ENCODE results near the gene PDZD2. TPM values are rescaled to one million over a fixed set of nuclear protein-coding genes. Genes with fewer than 3 reads are reported as not detected.

PDZD2 gene
- total and polyA plus RNA-seq, 2 donors (not counting 3 experiments of a cell fraction or from before 2014, with no cell fraction given) = 0.66 to 6.9 TPM

DNA sequence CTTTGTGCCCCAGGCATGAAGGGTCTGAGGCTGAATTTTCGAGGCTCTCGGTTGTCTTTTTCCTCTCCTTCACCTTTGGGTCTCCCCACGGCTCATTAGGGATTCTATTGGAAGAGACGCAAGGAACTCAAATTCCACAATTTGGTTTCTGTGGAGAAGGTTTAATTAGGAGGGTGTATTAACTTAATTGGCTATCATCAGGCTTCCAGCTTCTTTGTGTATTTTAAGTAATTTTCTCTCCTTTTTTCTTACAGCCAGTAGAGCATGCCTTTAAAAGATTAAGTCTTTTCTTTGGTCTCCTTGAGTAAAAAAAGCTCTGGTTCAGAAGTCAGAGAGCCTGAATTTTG is 115.4 kb downstream of the PDZD2 start:
- intact Hi-C loops (cut with micrococcal nuclease) = no loop called here
- Histone ChIP-seq H3K79me2 (ENCODE audit: control insufficient read depth, insufficient read depth, low read length) (no peaks in the 10 kb centered on the region), H3K4me2 (ENCODE audit: insufficient read depth, low read length) (no peak overlapping the region), H4K20me1 (replicated peaks; ENCODE audit: control insufficient read depth, extremely low read depth, insufficient read depth, low read length) (no peaks in the 10 kb centered on the region), H3K9me1 (replicated peaks; ENCODE audit: control insufficient read depth, extremely low read depth, insufficient read depth, low read length) (no peaks in the 10 kb centered on the region), H2AFZ (ENCODE audit: low read depth, low read length) (no peak overlapping the region), H3K4me3 (replicated peaks in 1 of 3; ENCODE audit: insufficient read depth in 1 of 3, low read depth in 1 of 3, low read length in 3 of 3) (no peak overlapping the region), H3K9me3 (replicated peaks; ENCODE audit: control insufficient read depth, insufficient read depth, low read length) (no peaks in the 10 kb centered on the region), H3K4me1 (ENCODE audit: control insufficient read depth, extremely low read depth, insufficient read depth, low read length) (no peaks in the 10 kb centered on the region), H3K27ac (ENCODE audit: insufficient read depth, low read depth, low read length) (no peak overlapping the region), H3K27me3 (ENCODE audit: control insufficient read depth in 2 of 2, insufficient read depth in 2 of 2, low read length in 2 of 2) (no peaks in the 10 kb centered on the region), H3K9ac (replicated peaks; ENCODE audit: extremely low read depth, insufficient read depth, low read length) (no peak overlapping the region), H3K36me3 (ENCODE audit: control insufficient read depth in 2 of 2, extremely low read depth in 1 of 2, insufficient read depth in 2 of 2, low read length in 2 of 2) (no peaks in the 10 kb centered on the region)
- ChIA-PET CTCF (no interaction called here), POLR2A (no interaction called here)
- no peak for DNase-seq (ENCODE audit: low read depth, low spot score)
- dilution Hi-C loops (cut with MboI; ENCODE audit: extremely low pct_ligation_motif_present, low sequenced_read_pairs) = no loop called here
- TF ChIP-seq, protein P1, sequence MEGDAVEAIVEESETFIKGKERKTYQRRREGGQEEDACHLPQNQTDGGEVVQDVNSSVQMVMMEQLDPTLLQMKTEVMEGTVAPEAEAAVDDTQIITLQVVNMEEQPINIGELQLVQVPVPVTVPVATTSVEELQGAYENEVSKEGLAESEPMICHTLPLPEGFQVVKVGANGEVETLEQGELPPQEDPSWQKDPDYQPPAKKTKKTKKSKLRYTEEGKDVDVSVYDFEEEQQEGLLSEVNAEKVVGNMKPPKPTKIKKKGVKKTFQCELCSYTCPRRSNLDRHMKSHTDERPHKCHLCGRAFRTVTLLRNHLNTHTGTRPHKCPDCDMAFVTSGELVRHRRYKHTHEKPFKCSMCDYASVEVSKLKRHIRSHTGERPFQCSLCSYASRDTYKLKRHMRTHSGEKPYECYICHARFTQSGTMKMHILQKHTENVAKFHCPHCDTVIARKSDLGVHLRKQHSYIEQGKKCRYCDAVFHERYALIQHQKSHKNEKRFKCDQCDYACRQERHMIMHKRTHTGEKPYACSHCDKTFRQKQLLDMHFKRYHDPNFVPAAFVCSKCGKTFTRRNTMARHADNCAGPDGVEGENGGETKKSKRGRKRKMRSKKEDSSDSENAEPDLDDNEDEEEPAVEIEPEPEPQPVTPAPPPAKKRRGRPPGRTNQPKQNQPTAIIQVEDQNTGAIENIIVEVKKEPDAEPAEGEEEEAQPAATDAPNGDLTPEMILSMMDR (IDR thresholded peaks at IDR 0.05; ENCODE audit: extremely low read depth in 1 of 2, insufficient read depth in 1 of 2, low read depth in 1 of 2, low read length in 2 of 2) = no peak
- no peak for TF ChIP-seq POLR2A (IDR thresholded peaks at IDR 0.05; ENCODE audit: low read depth, low read length)
- no peak for FAIRE-seq
- no TSS peak for BruUV-seq (replicated peaks)

DNA sequence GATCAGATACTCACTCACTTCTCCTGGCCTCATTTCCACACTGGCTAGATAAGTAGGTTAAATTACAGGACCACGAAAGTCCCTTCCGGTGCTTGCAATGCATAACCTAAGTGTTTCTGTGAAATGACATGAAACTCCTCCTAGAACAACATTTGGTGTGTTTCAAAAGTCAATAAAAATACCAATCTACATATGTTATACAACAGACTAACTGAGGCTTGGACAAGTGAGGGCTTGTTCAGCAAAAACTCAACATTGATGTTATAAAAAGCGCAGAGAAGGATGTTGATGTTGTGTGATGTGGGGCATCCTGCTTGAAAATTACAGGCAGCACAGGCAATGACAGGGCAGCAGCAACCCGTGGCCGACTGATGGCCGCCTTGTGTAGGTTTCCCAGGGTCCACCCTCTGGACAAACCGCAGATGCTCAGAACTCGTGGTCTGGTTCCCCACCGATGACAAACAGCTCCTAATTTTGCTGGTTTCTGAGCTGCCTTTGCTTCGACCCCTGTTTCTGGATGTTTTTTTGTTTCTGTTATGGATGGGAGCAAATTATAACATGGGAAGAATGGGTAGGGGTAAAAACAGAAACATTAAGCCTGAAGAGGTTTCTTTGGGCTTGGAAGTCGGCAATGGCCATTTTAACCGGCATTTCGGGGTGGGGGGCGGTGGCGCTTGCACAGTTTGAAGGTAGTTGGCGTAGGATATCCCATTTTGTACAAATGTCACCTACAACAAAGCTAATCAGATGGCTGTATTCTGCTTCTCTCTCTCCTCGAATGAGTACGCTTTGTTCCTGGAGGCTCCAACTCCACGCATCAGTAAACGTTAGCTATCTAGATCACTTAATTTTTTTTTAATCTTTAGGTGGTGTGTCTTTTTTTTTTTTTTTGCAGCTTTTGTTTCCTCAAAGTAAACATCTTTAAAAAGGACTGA is 116.1 kb downstream of the PDZD2 start:
- intact Hi-C loops (cut with micrococcal nuclease) = no loop called here
- Histone ChIP-seq H3K4me1 (ENCODE audit: control insufficient read depth, extremely low read depth, insufficient read depth, low read length) (no peaks in the 10 kb centered on the region), H4K20me1 (replicated peaks; ENCODE audit: control insufficient read depth, extremely low read depth, insufficient read depth, low read length) (no peaks in the 10 kb centered on the region), H3K4me2 (ENCODE audit: insufficient read depth, low read length) (no peak overlapping the region), H3K9me3 (replicated peaks; ENCODE audit: control insufficient read depth, insufficient read depth, low read length) (no peaks in the 10 kb centered on the region), H3K27ac (ENCODE audit: insufficient read depth, low read depth, low read length) (no peak overlapping the region), H3K79me2 (ENCODE audit: control insufficient read depth, insufficient read depth, low read length) (no peaks in the 10 kb centered on the region), H3K9me1 (replicated peaks; ENCODE audit: control insufficient read depth, extremely low read depth, insufficient read depth, low read length) (no peaks in the 10 kb centered on the region), H3K36me3 (ENCODE audit: control insufficient read depth in 2 of 2, extremely low read depth in 1 of 2, insufficient read depth in 2 of 2, low read length in 2 of 2) (no peaks in the 10 kb centered on the region), H3K4me3 (replicated peaks in 1 of 3; ENCODE audit: insufficient read depth in 1 of 3, low read depth in 1 of 3, low read length in 3 of 3) (no peak overlapping the region), H2AFZ (ENCODE audit: low read depth, low read length) (no peak overlapping the region), H3K27me3 (ENCODE audit: control insufficient read depth in 2 of 2, insufficient read depth in 2 of 2, low read length in 2 of 2) (no peaks in the 10 kb centered on the region), H3K9ac (replicated peaks; ENCODE audit: extremely low read depth, insufficient read depth, low read length) (no peak overlapping the region)
- FAIRE-seq (no peak), DNase-seq (ENCODE audit: low read depth, low spot score) (no peak)
- TF ChIP-seq, protein P2, sequence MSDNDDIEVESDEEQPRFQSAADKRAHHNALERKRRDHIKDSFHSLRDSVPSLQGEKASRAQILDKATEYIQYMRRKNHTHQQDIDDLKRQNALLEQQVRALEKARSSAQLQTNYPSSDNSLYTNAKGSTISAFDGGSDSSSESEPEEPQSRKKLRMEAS (IDR thresholded peaks at IDR 0.05; ENCODE audit: insufficient read depth, insufficient read length) = no peak
- TF ChIP-seq, protein P1 (IDR thresholded peaks at IDR 0.05; ENCODE audit: extremely low read depth in 1 of 2, insufficient read depth in 1 of 2, low read depth in 1 of 2, low read length in 2 of 2) = no peak
- no peak for TF ChIP-seq POLR2AphosphoS5 (IDR thresholded peaks at IDR 0.05; ENCODE audit: insufficient read depth, low read depth, low read length)
- no peak for TF ChIP-seq JUN (IDR thresholded peaks at IDR 0.05; ENCODE audit: borderline replicate concordance, insufficient read depth, insufficient read length, low read depth)
- no peak for TF ChIP-seq POLR2A (IDR thresholded peaks at IDR 0.05; ENCODE audit: low read depth, low read length)
- no peak for TF ChIP-seq MYC (IDR thresholded peaks at IDR 0.05; ENCODE audit: low read depth, low read length)
- no peak for TF ChIP-seq EZH2 (IDR thresholded peaks at IDR 0.05; ENCODE audit: borderline replicate concordance, low read depth, low read length, severe bottlenecking)
- TF ChIP-seq GATA2 (IDR thresholded peaks at IDR 0.05; ENCODE audit: insufficient read depth, insufficient read length, low read depth, low read length) = no peak
- TF ChIP-seq FOS (IDR thresholded peaks at IDR 0.05; ENCODE audit: borderline replicate concordance, insufficient read depth, low read length) = no peak
- POLR2A ChIA-PET = no interaction called here
- CTCF ChIA-PET = no interaction called here
- BruUV-seq (replicated peaks) = no TSS peak
- dilution Hi-C loops (cut with MboI; ENCODE audit: extremely low pct_ligation_motif_present, low sequenced_read_pairs) = no loop called here

Data from endothelial cell of umbilical vein (primary cell).